SK-N-MC (cell line): ENCODE measurements around the gene TPTE.
"Not testable (repeated sequence)": the region's sequence is repeated elsewhere in the genome, so short reads cannot be mapped to it uniquely, and the experiment has no call there.

Experiments
- DNase-seq: peaks from one replicate; pipeline ENCODE4 v3.0.0-alpha.2; 2011; ENCODE audit warnings: low read depth, low spot score
- H3K27ac ChIP-seq: fragments of 200-600 bp; sonication (generic); 2 replicates; pipeline ENCODE4 v1.5.1; 2016; ENCODE audit warnings: mixed run types
- H3K36me3 ChIP-seq: fragments of 200-600 bp; sonication (generic); 2 replicates; pipeline ENCODE4 v1.6.1; 2017; ENCODE audit warnings: antibody characterized with exemption, low read length, mixed read lengths; ENCODE audit not compliant: insufficient read depth
- H3K4me3 ChIP-seq: fragments of 200-600 bp; sonication (generic); 2 replicates; pipeline ENCODE4 v1.5.1; 2016
- H3K9ac ChIP-seq: fragments of 200-600 bp; sonication (generic); 2 replicates; pipeline ENCODE4 v1.8.0; 2017; ENCODE audit warnings: mixed run types, mixed read lengths; ENCODE audit not compliant: insufficient read length
- H3K9me3 ChIP-seq: fragments of 200-600 bp; sonication (generic); 2 replicates; pipeline ENCODE4 v1.6.1; 2017; ENCODE audit warnings: low read depth, mild to moderate bottlenecking, antibody characterized with exemption, low read length, moderate library complexity, mixed read lengths
- EZH2 ChIP-seq: fragments of 200-600 bp; sonication (generic); IDR thresholded peaks from one replicate; pipeline ENCODE4 v1.6.1; 2017; ENCODE audit warnings: antibody characterized with exemption
- FOXP2 ChIP-seq: optimal IDR thresholded peaks from 2 replicates; pipeline ENCODE3; 2011; ENCODE audit warnings: mild to moderate bottlenecking, moderate library complexity; ENCODE audit not compliant: insufficient read depth; ENCODE audit errors: extremely low read length, control extremely low read depth
- POLR2AphosphoS5 ChIP-seq: IDR thresholded peaks from 2 replicates; pipeline ENCODE4 v1.6.1; 2012; ENCODE audit warnings: mild to moderate bottlenecking, low read depth, low read length, borderline replicate concordance

The TPTE gene

DNA sequence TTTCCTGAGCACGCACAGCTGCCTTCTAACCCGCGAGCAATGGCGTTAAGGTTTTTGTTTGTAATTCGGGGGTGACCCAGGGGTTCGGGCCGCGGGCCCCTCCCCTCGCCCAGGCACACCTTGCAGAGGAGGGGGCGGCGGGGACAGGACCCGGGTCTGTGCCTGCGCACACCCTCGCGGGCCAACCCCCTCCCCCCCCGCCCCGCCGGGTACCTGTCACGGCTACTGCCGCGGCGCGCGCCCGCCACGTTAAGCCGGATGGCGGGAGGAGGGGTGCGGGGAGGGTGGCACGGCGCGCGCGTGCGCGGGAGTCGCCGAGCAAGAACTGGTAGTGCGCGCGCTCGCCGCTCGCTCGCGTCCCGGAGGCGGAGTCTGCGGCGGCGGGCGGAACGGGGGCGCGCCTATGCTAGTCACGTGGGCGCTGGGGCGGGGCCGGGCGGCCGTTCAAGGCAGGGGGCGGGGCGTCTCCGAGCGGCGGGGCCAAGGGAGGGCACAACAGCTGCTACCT is at the start of gene TPTE:
TPTE (plus strand) TSS at position 493 of the 508 bp plus-strand sequence. CDS start 17,141 bp downstream, outside the sequence.
- Histone ChIP-seq H3K27ac (no peak within 1 kb of the TSS), H3K4me3 (no peak within 1 kb of the TSS), H3K9ac (no peak within 1 kb of the TSS), H3K9me3 (no peaks in the 10 kb centered on the region), H3K36me3 (no peaks in the 10 kb centered on the region)
- no peak for TF ChIP-seq EZH2
- no peak for TF ChIP-seq POLR2AphosphoS5
- TF ChIP-seq FOXP2 = no peak
- no peak for DNase-seq

- not testable (repeated sequence) for H3K9me3 ChIP-seq, H3K27ac ChIP-seq, DNase-seq, H3K36me3 ChIP-seq, H3K9ac ChIP-seq, H3K4me3 ChIP-seq
These were observed 49.4 kb upstream of the TPTE start for GRCh38 chr21:10471999-10472398.

DNA sequence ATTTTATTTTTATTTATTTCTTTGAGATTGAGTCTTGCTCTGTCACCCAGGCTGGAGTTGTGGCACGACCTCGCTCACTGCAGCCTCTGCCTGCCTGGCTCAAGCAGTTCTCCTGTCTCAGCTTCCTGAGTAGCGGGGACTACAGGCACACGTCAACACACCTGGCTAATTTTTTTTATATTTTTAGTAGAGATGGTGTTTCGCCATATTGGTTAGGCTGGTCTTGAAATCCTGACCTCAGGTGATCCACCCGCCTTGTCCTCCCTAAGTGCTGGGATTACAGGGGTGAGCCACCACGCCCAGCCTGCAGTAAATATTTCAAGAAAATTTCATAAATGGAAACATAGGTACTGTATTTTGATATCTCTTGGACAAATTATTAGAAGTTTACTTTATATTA is 43.6 kb upstream of the TPTE start:
- H3K4me3 ChIP-seq, H3K9ac ChIP-seq, DNase-seq, H3K27ac ChIP-seq, H3K9me3 ChIP-seq, H3K36me3 ChIP-seq: not testable (repeated sequence)

GRCh38 chr21:10479875-10480274 is 41.5 kb upstream of the TPTE start:
- H3K36me3 ChIP-seq, H3K9me3 ChIP-seq, DNase-seq, H3K4me3 ChIP-seq, H3K27ac ChIP-seq, H3K9ac ChIP-seq: not testable (repeated sequence)

DNA sequence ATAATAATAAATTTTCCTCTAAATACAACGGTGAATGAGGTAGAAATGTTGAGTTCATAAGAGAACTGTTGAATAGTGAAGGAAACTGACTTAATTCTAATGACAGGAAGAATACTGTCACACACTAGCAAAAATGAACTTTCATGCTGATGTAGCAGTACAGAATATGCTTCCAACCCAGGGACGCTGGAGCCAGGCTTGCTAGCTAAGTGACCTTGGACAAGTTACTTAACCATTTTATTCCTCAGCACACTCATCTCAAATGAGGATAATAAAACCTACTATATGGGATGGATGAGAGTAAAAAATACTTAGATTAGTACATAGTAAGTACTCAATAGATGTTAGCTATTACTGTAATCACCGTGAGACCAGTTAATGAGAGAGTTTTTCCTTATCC is 36.5 kb upstream of the TPTE start:
- H3K9ac ChIP-seq, H3K9me3 ChIP-seq, H3K27ac ChIP-seq, DNase-seq, H3K36me3 ChIP-seq, H3K4me3 ChIP-seq: not testable (repeated sequence)

GRCh38 chr21:10490453-10490852 is 30.9 kb upstream of the TPTE start:
- DNase-seq, H3K9ac ChIP-seq, H3K27ac ChIP-seq, H3K4me3 ChIP-seq, H3K9me3 ChIP-seq, H3K36me3 ChIP-seq: not testable (repeated sequence)

GRCh38 chr21:10511116-10511515 is 10.3 kb upstream of the TPTE start:
- Histone ChIP-seq H3K4me3 (no peak overlapping the region), H3K36me3 (no peaks in the 10 kb centered on the region), H3K9ac (no peak overlapping the region), H3K9me3 (no peaks in the 10 kb centered on the region), H3K27ac (no peak overlapping the region)
- no peak for DNase-seq
- TF ChIP-seq FOXP2 (no peak), EZH2 (no peak)

DNA sequence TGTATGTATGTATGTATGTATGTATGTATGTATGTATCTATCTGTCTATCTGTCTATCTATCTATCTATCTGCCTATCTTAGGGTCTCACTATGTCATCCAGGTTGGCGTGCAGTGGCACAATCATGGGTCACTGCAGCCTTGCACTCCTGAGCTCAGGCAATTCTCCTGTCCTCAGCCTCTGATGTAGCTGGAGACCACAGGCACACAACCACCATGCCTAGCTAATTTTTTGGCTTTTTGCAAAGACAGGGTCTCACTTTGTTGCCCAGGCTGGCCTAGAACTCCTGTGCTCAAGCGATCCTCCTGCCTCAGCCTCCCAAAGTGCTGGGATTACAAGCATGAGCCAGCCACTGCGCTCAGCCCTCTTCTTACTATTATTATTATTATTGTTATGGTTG is 4.5 kb upstream of the TPTE start:
- H3K9ac ChIP-seq = not testable (repeated sequence)

DNA sequence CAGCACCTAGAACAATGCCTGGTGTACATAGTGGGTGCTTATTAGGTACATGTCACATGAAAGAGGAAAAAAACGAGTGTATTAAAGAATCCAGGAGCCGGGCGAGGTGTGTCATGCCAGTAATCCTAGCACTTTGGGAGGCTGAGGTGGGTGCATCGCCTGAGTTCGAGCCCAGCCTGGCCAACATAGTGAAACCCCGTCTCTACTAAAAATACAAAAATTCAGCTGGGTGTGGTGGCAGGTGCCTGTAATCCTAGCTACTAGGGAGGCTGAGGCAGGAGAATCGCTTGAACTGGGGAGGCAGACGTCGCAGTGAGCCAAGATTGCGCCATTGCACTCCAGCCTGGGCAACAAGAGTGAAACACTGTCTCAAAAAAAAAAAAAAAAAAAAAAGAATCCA is 3.5 kb upstream of the TPTE start:
- not testable (repeated sequence) for DNase-seq, H3K9me3 ChIP-seq, H3K9ac ChIP-seq, H3K27ac ChIP-seq, H3K4me3 ChIP-seq, H3K36me3 ChIP-seq

More for the DNA sequence above, 4.5 kb upstream of the TPTE start:
- not testable (repeated sequence) for H3K27ac ChIP-seq, H3K36me3 ChIP-seq, H3K4me3 ChIP-seq, DNase-seq, H3K9me3 ChIP-seq

- H3K9me3 ChIP-seq, DNase-seq, H3K27ac ChIP-seq: not testable (repeated sequence)
These were observed 585 bp downstream of the TPTE start for GRCh38 chr21:10521835-10522500.

More at GRCh38 chr21:10521835-10522500, 585 bp downstream of the TPTE start:
- not testable (repeated sequence) for H3K36me3 ChIP-seq, H3K9ac ChIP-seq, H3K4me3 ChIP-seq
